ENCODE results near the gene GPA33.

The GPA33 gene

GRCh38 chr1:167110586-167110985, 20.4 kb upstream of the GPA33 start:
- Histone ChIP-seq H3F3A (ENCODE audit: control insufficient read depth, insufficient read depth) (no peaks in the 10 kb centered on the region), H3K9me3 (ENCODE audit: control insufficient read depth, insufficient read depth, low read length) (peaks cover 8% of the 10 kb centered on the region; the same call in 1 of the 2 replicates), H3K36me3 (ENCODE audit: control insufficient read depth, low read length) (no peaks in the 10 kb centered on the region), H3K4me3 (ENCODE audit: low read length) (no peak overlapping the region), H3K27me3 (ENCODE audit: control insufficient read depth, low read length) (peaks cover 14% of the 10 kb centered on the region; the same call in 1 of the 2 replicates), H3K27ac (ENCODE audit: low read depth, low read length) (no peak overlapping the region), H4K20me1 (ENCODE audit: control insufficient read depth, insufficient read depth, low read depth, low read length) (no peaks in the 10 kb centered on the region), H3K4me1 (ENCODE audit: control insufficient read depth, low read length) (peaks cover 33% of the 10 kb centered on the region), H3K4me2 (ENCODE audit: low read length) (no peak overlapping the region), H3K79me2 (ENCODE audit: control insufficient read depth, low read length) (no peaks in the 10 kb centered on the region), H3K9me2 (replicated peaks; ENCODE audit: control insufficient read depth, low read length) (no peaks in the 10 kb centered on the region)
- no peak for TF ChIP-seq EZH2phosphoT487 (IDR thresholded peaks at IDR 0.05; ENCODE audit: borderline replicate concordance, low read length)
- TF ChIP-seq CTCF (IDR thresholded peaks at IDR 0.05; ENCODE audit: low read depth, low read length, poor library complexity, severe bottlenecking): no peak

DNA sequence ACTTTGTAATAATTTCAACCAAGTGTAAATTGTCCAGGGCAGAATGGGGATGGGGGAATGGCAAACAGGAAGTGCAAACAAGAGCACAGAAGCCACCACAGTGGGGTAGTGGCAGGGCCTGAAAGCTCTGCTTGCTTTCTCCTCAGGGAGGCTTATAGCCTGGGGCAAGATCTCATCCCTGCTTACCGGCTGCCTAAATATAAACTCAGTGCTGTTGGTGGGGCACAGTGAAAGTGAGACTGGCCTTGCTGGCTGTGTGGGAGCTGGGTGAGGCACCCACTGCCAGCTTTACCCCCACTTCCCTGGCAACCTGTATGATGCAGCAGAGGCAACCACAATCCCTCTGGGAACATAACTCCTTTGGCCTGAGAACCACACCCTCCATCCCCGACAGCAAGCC, 18.9 kb upstream of the GPA33 start:
- no peaks in the 10 kb centered on the region for H3K9me2 ChIP-seq (replicated peaks; ENCODE audit: control insufficient read depth, low read length)
- H3K79me2 ChIP-seq (ENCODE audit: control insufficient read depth, low read length): no peaks in the 10 kb centered on the region
- no peak overlapping the region for H3K27ac ChIP-seq (ENCODE audit: low read depth, low read length)
- peaks cover 40% of the 10 kb centered on the region for H3K4me1 ChIP-seq (ENCODE audit: control insufficient read depth, low read length)
- H3K4me2 ChIP-seq (ENCODE audit: low read length): no peak overlapping the region
- H3F3A ChIP-seq (ENCODE audit: control insufficient read depth, insufficient read depth): no peaks in the 10 kb centered on the region
- no peaks in the 10 kb centered on the region for H3K36me3 ChIP-seq (ENCODE audit: control insufficient read depth, low read length)
- TF ChIP-seq EZH2phosphoT487 (IDR thresholded peaks at IDR 0.05; ENCODE audit: borderline replicate concordance, low read length) (no peak), CTCF (IDR thresholded peaks at IDR 0.05; ENCODE audit: low read depth, low read length, poor library complexity, severe bottlenecking) (no peak)
- no peak overlapping the region for H3K4me3 ChIP-seq (ENCODE audit: low read length)
- H3K9me3 ChIP-seq (ENCODE audit: control insufficient read depth, insufficient read depth, low read length): peaks cover 8% of the 10 kb centered on the region; the same call in 1 of the 2 replicates
- H3K27me3 ChIP-seq (ENCODE audit: control insufficient read depth, low read length): peaks cover 12% of the 10 kb centered on the region; the same call in 1 of the 2 replicates
- no peaks in the 10 kb centered on the region for H4K20me1 ChIP-seq (ENCODE audit: control insufficient read depth, insufficient read depth, low read depth, low read length)

DNA sequence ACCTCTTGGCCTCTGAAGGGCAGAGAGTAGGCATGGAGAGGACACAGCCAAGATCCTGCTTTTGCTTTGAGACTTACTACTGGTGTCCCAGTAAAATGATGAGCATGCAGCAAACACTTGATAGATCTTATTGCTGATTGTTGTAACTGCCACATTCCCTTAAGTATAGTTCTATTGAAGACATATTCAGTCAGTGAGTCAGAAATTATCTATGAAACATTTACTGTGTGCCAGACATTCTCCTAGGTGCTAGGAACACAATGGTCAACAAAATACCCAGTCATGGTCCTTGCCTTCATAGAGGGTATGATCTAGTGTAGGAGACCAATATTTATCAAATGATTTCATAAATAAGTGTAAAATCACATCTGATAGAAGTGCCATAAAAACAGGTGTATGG, 17.3 kb upstream of the GPA33 start:
- TF ChIP-seq EZH2phosphoT487 (IDR thresholded peaks at IDR 0.05; ENCODE audit: borderline replicate concordance, low read length) (no peak), CTCF (IDR thresholded peaks at IDR 0.05; ENCODE audit: low read depth, low read length, poor library complexity, severe bottlenecking) (no peak)
- peaks cover 43% of the 10 kb centered on the region for H3K4me1 ChIP-seq (ENCODE audit: control insufficient read depth, low read length)

More for the DNA sequence above, 17.3 kb upstream of the GPA33 start:
- Histone ChIP-seq H3K27ac (ENCODE audit: low read depth, low read length) (no peak overlapping the region), H3K4me3 (ENCODE audit: low read length) (no peak overlapping the region), H3K27me3 (ENCODE audit: control insufficient read depth, low read length) (peaks cover 3% of the 10 kb centered on the region; the same call in 1 of the 2 replicates), H3K9me3 (ENCODE audit: control insufficient read depth, insufficient read depth, low read length) (peaks cover 8% of the 10 kb centered on the region; the same call in 1 of the 2 replicates), H3K9me2 (replicated peaks; ENCODE audit: control insufficient read depth, low read length) (no peaks in the 10 kb centered on the region), H3K79me2 (ENCODE audit: control insufficient read depth, low read length) (no peaks in the 10 kb centered on the region), H4K20me1 (ENCODE audit: control insufficient read depth, insufficient read depth, low read depth, low read length) (no peaks in the 10 kb centered on the region), H3K4me2 (ENCODE audit: low read length) (no peak overlapping the region), H3K36me3 (ENCODE audit: control insufficient read depth, low read length) (no peaks in the 10 kb centered on the region), H3F3A (ENCODE audit: control insufficient read depth, insufficient read depth) (no peaks in the 10 kb centered on the region)
